SK-N-SH (cell line): ENCODE data around the gene KLF13. TPM values are rescaled to one million over a fixed set of nuclear protein-coding genes. Genes with fewer than 3 reads are reported as not detected.

Experiments
- CTCF ChIA-PET: fragments of 300-600, 350-600 bp; formaldehyde crosslinking; extraction: SDS; loops from one replicate; lab custom pipeline; 2021; lab: Yijun Ruan, JAX
- POLR2A ChIA-PET: fragments of 350-600 bp; sonication (Branson Sonifier 250); formaldehyde crosslinking; extraction: SDS; loops from one replicate; lab custom pipeline; 2020; ENCODE audit warnings: antibody characterized with exemption, inconsistent platforms; lab: Yijun Ruan, JAX
- DNase-seq: peaks from one replicate; pipeline ENCODE4 v3.0.0; 2012
- H2AFZ ChIP-seq: fragments of 200-600 bp; sonication (generic); 2 replicates; pipeline ENCODE4 v1.8.1; 2016; ENCODE audit warnings: antibody characterized with exemption, mild to moderate bottlenecking, low read depth
- H3F3A ChIP-seq: fragments of 200-600 bp; sonication (generic); replicated peaks from 2 replicates; pipeline ENCODE3; 2016; ENCODE audit warnings: antibody characterized with exemption, mild to moderate bottlenecking; ENCODE audit not compliant: insufficient read depth
- H3K27ac ChIP-seq, 2 experiments: fragments of 200-500 bp in 1 of 2; fragments of 200-600 bp in 1 of 2; sonication (Bioruptor generic) in 1 of 2; sonication (generic), shearing (Covaris generic) in 1 of 2; 2 replicates each; pipeline versions ENCODE4 v1.5.1 to v1.6.1; 2014 to 2016; ENCODE audit warnings: low read depth in 2 of 2, inconsistent platforms in 1 of 2, low read length in 1 of 2, mild to moderate bottlenecking in 1 of 2, mixed read lengths in 1 of 2
- H3K27me3 ChIP-seq: fragments of 200-600 bp; sonication (generic), shearing (Covaris generic); 2 replicates; pipeline ENCODE4 v1.6.1; 2016; ENCODE audit warnings: mixed run types; ENCODE audit not compliant: insufficient read depth
- H3K36me3 ChIP-seq, 2 experiments: fragments of 200-500 bp in 1 of 2; fragments of 200-600 bp in 1 of 2; sonication (Bioruptor generic) in 1 of 2; sonication (generic) in 1 of 2; replicated peaks in 1 of 2; 2 replicates each; pipeline versions ENCODE3 to v1.5.1; 2014 to 2016; ENCODE audit warnings: low read length in 1 of 2, mild to moderate bottlenecking in 1 of 2; ENCODE audit not compliant: insufficient read depth in 2 of 2, control insufficient read depth in 1 of 2
- H3K4me1 ChIP-seq, 2 experiments: fragments of 200-500 bp in 1 of 2; fragments of 200-600 bp in 1 of 2; sonication (Bioruptor generic) in 1 of 2; sonication (generic), shearing (Covaris generic) in 1 of 2; 2 replicates each; pipeline versions ENCODE4 v1.5.1 to v1.6.1; 2014 to 2016; ENCODE audit warnings: low read depth in 1 of 2, low read length in 1 of 2, mixed run types in 1 of 2; ENCODE audit not compliant: insufficient read depth in 2 of 2, control insufficient read depth in 1 of 2
- H3K4me2 ChIP-seq: fragments of 200-600 bp; sonication (generic), shearing (Covaris generic); 2 replicates; pipeline ENCODE4 v1.6.1; 2017; ENCODE audit warnings: mixed run types
- H3K4me3 ChIP-seq, 2 experiments: fragments of 200-500 bp in 1 of 2; fragments of 200-600 bp in 1 of 2; sonication (Bioruptor generic) in 1 of 2; sonication (generic), shearing (Covaris generic) in 1 of 2; 2 replicates each; pipeline versions ENCODE4 v1.5.1 to v1.8.1; 2014 to 2016; ENCODE audit warnings: low read depth in 2 of 2, inconsistent platforms in 1 of 2, low read length in 1 of 2, mild to moderate bottlenecking in 1 of 2, mixed read lengths in 1 of 2, moderate library complexity in 1 of 2
- H3K79me2 ChIP-seq: fragments of 200-600 bp; sonication (generic); 2 replicates; pipeline ENCODE4 v1.8.1; 2017; ENCODE audit warnings: mild to moderate bottlenecking; ENCODE audit not compliant: insufficient read depth
- H3K9ac ChIP-seq: fragments of 200-600 bp; sonication (generic); 2 replicates; pipeline ENCODE4 v1.6.1; 2017; ENCODE audit warnings: mixed run types
- H3K9me2 ChIP-seq: fragments of 200-600 bp; sonication (generic); 2 replicates; pipeline ENCODE4 v1.6.1; 2017; ENCODE audit warnings: mixed run types
- H3K9me3 ChIP-seq: fragments of 200-600 bp; sonication (generic); 2 replicates; pipeline ENCODE4 v1.6.1; 2017; ENCODE audit warnings: mixed run types, mild to moderate bottlenecking, moderate library complexity
- H4K20me1 ChIP-seq: fragments of 200-600 bp; sonication (generic); 2 replicates; pipeline ENCODE4 v1.6.1; 2017; ENCODE audit warnings: mild to moderate bottlenecking, mixed run types; ENCODE audit not compliant: insufficient read depth
- ELF1 ChIP-seq: IDR thresholded peaks from 2 replicates; pipeline ENCODE4 v1.4.0; 2012
- FOSL2 ChIP-seq: IDR thresholded peaks from 2 replicates; pipeline ENCODE4 v1.4.0; 2012; ENCODE audit warnings: low read depth, mild to moderate bottlenecking, moderate library complexity, borderline replicate concordance
- FOXJ3 ChIP-seq: sonication (generic); formaldehyde crosslinking; IDR thresholded peaks from 2 replicates; pipeline ENCODE4 v1.5.1; 2020; ENCODE audit warnings: mild to moderate bottlenecking, missing genetic modification reagents
- FOXM1 ChIP-seq: IDR thresholded peaks from 2 replicates; pipeline ENCODE4 v1.4.0; 2012; ENCODE audit warnings: low read depth, mild to moderate bottlenecking
- MEF2A ChIP-seq: IDR thresholded peaks from 2 replicates; pipeline ENCODE4 v1.4.0; 2012; ENCODE audit warnings: low read depth, borderline replicate concordance
- NFIC ChIP-seq: IDR thresholded peaks from 2 replicates; pipeline ENCODE4 v1.4.0; 2012; ENCODE audit warnings: borderline replicate concordance
- PBX3 ChIP-seq: IDR thresholded peaks from 2 replicates; pipeline ENCODE4; 2012
- REST ChIP-seq: IDR thresholded peaks from 2 replicates; pipeline ENCODE4 v1.6.1; 2012; ENCODE audit warnings: mild to moderate bottlenecking, low read depth, low read length, moderate library complexity
- RFX5 ChIP-seq: IDR thresholded peaks from 2 replicates; pipeline ENCODE4 v1.6.1; 2012; ENCODE audit warnings: mild to moderate bottlenecking, improper control_type of control experiment, low read length
- RXRA ChIP-seq: IDR thresholded peaks from 2 replicates; pipeline ENCODE4 v1.4.0; 2012; ENCODE audit warnings: low read depth, mild to moderate bottlenecking, borderline replicate concordance
- TAF1 ChIP-seq: IDR thresholded peaks from 2 replicates; pipeline ENCODE4 v1.6.1; 2012; ENCODE audit warnings: low read depth, mild to moderate bottlenecking, low read length, moderate library complexity, borderline replicate concordance
- TCF12 ChIP-seq: IDR thresholded peaks from 2 replicates; pipeline ENCODE4 v1.4.0; 2012
- USF2 ChIP-seq: fragments of 150-350 bp; IDR thresholded peaks from 2 replicates; pipeline ENCODE4 v1.6.1; 2017; ENCODE audit warnings: antibody characterized with exemption, low read length, low read depth, borderline replicate concordance
- YY1 ChIP-seq: IDR thresholded peaks from 2 replicates; pipeline ENCODE4 v1.4.0; 2012; ENCODE audit warnings: low read depth, mild to moderate bottlenecking
- WGBS: methylation state at CpG from one replicate; pipeline ENCODE4 v1.1.6; 2017; ENCODE audit warnings: low lambda C conversion rate; 5-methylcytosine and 5-hydroxymethylcytosine counted together
- polyA plus RNA-seq, 3 experiments: library from polyadenylated mRNA; depleted of rRNA; stranded (reverse); fragments of >200 nt; gene quantifications; 2 replicates each; pipeline ENCODE4 v1.2.3, GENCODE V29; 2012
- TF ChIP-seq, protein P1 (sequence below): IDR thresholded peaks from 2 replicates; pipeline ENCODE4 v1.4.0; 2012; ENCODE audit warnings: low read depth, borderline replicate concordance

KLF13 gene
- polyA plus RNA-seq, 1 of the 3 experiments (the other 2 are of a cell fraction): 7.1 TPM

DNA sequence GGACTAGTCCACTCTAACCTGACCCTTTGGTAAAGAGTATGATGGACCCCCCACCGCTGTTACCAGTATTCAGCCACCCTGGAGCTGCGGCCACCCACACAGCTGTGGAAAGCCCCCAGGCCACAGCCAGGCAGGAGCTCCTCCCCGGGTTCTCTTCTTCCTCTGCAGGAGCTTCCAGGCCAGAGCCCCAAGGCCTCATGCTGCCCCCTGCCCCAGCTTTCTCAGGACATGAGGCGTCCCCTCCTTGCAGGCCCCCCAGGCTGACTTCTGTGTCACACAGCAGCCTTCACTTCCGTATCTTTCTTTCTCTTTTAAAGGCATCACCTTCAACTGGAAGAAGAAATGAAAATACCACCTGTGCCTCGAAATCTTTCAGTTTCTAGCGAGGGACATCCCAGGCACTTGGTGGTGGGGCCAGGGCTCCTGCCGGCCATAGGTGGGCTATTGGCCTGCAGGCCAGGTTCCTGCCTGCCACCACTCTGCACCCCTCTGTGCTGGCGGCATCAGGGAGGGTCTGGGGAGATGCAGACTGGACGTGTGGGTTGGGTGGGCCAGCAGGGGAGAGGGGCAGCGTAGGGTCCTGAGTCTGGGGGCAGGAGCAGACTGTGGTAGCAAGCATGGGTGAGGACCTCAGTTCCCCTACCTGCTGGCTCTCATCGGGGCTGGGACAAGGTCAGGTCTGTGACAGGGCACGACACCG lies 19.9 kb downstream of the KLF13 start:
- H3K27ac ChIP-seq: no peak overlapping the region; a peak in 1 of 4 replicates
- H4K20me1 ChIP-seq: peaks cover 58% of the 10 kb centered on the region
- H3K4me1 ChIP-seq: peaks cover 0 to 82% of the 10 kb centered on the region in 2 experiments; a peak in 1 of 4 replicates
- H3F3A ChIP-seq: no peaks in the 10 kb centered on the region
- no peaks in the 10 kb centered on the region for H3K27me3 ChIP-seq
- WGBS: 89% methylated on average over 9 of the region's 14 CpGs
- H3K36me3 ChIP-seq: no peaks in the 10 kb centered on the region
- no peaks in the 10 kb centered on the region for H3K9me3 ChIP-seq
- no peak overlapping the region for H3K4me2 ChIP-seq
- no peak for TF ChIP-seq TCF12
- no peak for TF ChIP-seq MEF2A
- no peak for TF ChIP-seq TAF1
- no peak for TF ChIP-seq NFIC
- no peak for TF ChIP-seq REST
- TF ChIP-seq, protein P1, sequence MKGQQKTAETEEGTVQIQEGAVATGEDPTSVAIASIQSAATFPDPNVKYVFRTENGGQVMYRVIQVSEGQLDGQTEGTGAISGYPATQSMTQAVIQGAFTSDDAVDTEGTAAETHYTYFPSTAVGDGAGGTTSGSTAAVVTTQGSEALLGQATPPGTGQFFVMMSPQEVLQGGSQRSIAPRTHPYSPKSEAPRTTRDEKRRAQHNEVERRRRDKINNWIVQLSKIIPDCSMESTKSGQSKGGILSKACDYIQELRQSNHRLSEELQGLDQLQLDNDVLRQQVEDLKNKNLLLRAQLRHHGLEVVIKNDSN: no peak
- TF ChIP-seq PBX3: no peak
- TF ChIP-seq FOSL2: no peak
- TF ChIP-seq FOXJ3 (CRISPR knock-in tag): no peak
- no peak for TF ChIP-seq FOXM1
- no peak for TF ChIP-seq RXRA
- no peak for TF ChIP-seq RFX5
- no peak for TF ChIP-seq YY1
- no peak for TF ChIP-seq USF2
- TF ChIP-seq ELF1: no peak
- ChIA-PET POLR2A (interaction anchor here (0.7 kb wide), 1 partner anchor 1638 kb away, joined by 3 read pairs; no protein-coding TSS in a partner anchor), CTCF (interaction anchor here (1.3 kb wide), 1 partner anchor 131 kb away, joined by 3 read pairs; no protein-coding TSS in a partner anchor)
- H3K79me2 ChIP-seq: peaks cover 35% of the 10 kb centered on the region
- no peak overlapping the region for H2AFZ ChIP-seq
- no peak for DNase-seq
- no peak overlapping the region for H3K4me3 ChIP-seq
- no peaks in the 10 kb centered on the region for H3K9me2 ChIP-seq
- no peak overlapping the region for H3K9ac ChIP-seq
